Peyer's patch (tissue), 4 donors: ENCODE measurements around the gene CADPS.

Experiments
- CTCF ChIP-seq, 6 experiments: fragments of 450-650 bp in 4 of 6; fragments of 200-600 bp in 2 of 6; sonication (generic) in 1 of 6; IDR thresholded peaks; one replicate each; pipeline ENCODE4 v1.5.1; 2017 to 2019; ENCODE audit warnings: antibody characterized with exemption in 6 of 6, mild to moderate bottlenecking in 3 of 6, moderate library complexity in 1 of 6
- POLR2A ChIP-seq, 2 donors: fragments of 450-650 bp; IDR thresholded peaks; one replicate each; pipeline ENCODE4 v1.5.1; 2017; ENCODE audit warnings: antibody characterized with exemption in 2 of 2, mild to moderate bottlenecking in 2 of 2, moderate library complexity in 2 of 2

- TF ChIP-seq POLR2A (IDR thresholded peaks at IDR 0.05) (no peak), CTCF (IDR thresholded peaks at IDR 0.05) (no peak)
These were observed 150.7 kb downstream of the CADPS start for GRCh38 chr3:62724503-62724902.
